AG09309 (cell line): ENCODE data around the gene MLLT10.
"Not testable (repeated sequence)": the region's sequence is repeated elsewhere in the genome, so short reads cannot be mapped to it uniquely, and the experiment has no call there.

ENCODE experiments used
- DNase-seq: peaks from one replicate; pipeline ENCODE4 v3.0.0-alpha.2; 2010; ENCODE audit warnings: low read depth
- H3K4me3 ChIP-seq: 2 replicates; pipeline ENCODE4 v1.5.1; 2011; ENCODE audit warnings: mild to moderate bottlenecking, low read depth, low read length, moderate library complexity; ENCODE audit not compliant: control insufficient read depth
- TF ChIP-seq, protein P1 (sequence below): IDR thresholded peaks from 2 replicates; pipeline ENCODE4 v1.5.1; 2011; ENCODE audit warnings: mild to moderate bottlenecking, low read depth, low read length, inconsistent platforms; ENCODE audit not compliant: insufficient read depth, control insufficient read depth; ENCODE audit errors: missing control alignments

Gene MLLT10

DNA sequence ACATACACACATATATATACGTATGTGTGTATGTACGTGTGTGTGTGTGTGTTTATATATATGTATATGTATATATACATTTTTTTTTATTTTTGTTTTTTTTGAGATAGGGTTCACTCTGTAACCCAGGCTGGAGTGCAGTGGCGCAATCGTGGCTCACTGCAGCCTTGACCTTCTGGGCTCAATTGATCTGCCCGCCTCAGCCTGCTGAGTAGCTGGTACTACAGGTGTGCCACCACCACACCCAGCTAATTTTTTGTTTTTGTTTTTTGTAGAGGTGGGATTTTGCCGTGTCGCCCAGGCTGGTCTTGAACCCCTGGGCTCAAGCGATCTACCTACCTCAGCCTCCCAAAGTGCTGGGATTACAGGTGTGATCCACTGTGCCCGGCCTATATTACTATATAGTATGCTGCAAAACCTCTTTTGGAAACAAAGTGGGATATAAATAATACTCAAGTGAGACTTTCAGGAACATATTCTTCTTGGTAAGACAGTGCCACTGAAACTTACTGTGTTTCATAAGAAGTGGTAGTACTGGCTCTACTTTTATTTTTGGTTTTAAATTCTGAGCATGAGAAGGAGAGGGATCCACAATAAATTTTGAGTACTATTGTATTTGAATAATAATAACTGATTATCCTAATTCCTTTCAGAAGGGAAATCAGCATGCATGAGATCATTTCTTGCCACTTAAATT lies 51.0 kb downstream of the MLLT10 start:
- TF ChIP-seq, protein P1, sequence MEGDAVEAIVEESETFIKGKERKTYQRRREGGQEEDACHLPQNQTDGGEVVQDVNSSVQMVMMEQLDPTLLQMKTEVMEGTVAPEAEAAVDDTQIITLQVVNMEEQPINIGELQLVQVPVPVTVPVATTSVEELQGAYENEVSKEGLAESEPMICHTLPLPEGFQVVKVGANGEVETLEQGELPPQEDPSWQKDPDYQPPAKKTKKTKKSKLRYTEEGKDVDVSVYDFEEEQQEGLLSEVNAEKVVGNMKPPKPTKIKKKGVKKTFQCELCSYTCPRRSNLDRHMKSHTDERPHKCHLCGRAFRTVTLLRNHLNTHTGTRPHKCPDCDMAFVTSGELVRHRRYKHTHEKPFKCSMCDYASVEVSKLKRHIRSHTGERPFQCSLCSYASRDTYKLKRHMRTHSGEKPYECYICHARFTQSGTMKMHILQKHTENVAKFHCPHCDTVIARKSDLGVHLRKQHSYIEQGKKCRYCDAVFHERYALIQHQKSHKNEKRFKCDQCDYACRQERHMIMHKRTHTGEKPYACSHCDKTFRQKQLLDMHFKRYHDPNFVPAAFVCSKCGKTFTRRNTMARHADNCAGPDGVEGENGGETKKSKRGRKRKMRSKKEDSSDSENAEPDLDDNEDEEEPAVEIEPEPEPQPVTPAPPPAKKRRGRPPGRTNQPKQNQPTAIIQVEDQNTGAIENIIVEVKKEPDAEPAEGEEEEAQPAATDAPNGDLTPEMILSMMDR: no peak
- no peak for DNase-seq
- no peak overlapping the region for H3K4me3 ChIP-seq

GRCh38 chr10:21587391-21587790 lies 53.4 kb downstream of the MLLT10 start:
- no peak for DNase-seq
- TF ChIP-seq, protein P1: no peak
- no peak overlapping the region for H3K4me3 ChIP-seq

- DNase-seq, H3K4me3 ChIP-seq: not testable (repeated sequence)
Measured at GRCh38 chr10:21588159-21588558, 54.1 kb downstream of the MLLT10 start.

DNA sequence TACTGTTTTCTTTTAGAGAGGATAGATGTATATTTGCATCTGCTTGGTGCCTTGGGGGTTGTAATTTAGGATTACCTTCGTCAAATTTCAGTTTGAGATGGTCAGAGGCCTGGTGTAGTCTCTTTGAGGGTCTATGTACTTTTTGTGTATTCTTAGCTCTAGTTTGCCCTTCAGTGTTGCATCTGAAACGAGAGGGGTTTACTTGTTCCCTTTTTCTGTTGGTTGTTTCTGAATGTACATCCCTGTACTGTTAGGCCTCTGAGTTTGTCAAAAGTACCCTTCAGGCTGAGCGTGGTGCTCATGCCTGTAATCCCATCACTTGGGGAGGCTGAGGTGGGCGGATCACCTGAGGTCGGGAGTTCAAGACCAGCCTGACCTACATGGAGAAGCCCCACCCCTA lies 60.0 kb downstream of the MLLT10 start:
- H3K4me3 ChIP-seq: no peak overlapping the region
- TF ChIP-seq, protein P1: no peak
- no peak for DNase-seq

DNA sequence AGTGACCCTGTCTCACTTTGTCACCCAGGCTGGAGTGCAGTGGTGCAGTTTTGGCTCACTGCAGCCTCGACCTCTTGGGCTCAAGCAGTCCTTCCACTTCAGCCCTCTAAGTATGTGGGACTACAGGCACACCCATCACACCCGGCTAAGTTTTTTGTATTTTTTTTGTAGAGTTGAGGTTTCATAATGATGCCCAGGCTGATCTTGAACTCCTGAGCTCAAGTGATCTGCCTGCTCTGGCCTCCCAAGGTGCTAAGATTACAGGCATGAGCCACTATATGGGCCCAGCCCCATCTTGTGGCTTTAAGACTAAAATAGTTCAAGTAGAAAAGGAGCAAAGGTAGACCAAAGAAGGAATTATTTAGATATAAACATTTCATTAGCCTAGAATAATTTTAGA lies 65.5 kb downstream of the MLLT10 start:
- TF ChIP-seq, protein P1: no peak

GRCh38 chr10:21600804-21601433 lies 66.9 kb downstream of the MLLT10 start:
- DNase-seq: no peak
- no peak overlapping the region for H3K4me3 ChIP-seq
- TF ChIP-seq, protein P1: no peak

More for the DNA sequence above, 65.5 kb downstream of the MLLT10 start:
- no peak for DNase-seq
- H3K4me3 ChIP-seq: no peak overlapping the region

DNA sequence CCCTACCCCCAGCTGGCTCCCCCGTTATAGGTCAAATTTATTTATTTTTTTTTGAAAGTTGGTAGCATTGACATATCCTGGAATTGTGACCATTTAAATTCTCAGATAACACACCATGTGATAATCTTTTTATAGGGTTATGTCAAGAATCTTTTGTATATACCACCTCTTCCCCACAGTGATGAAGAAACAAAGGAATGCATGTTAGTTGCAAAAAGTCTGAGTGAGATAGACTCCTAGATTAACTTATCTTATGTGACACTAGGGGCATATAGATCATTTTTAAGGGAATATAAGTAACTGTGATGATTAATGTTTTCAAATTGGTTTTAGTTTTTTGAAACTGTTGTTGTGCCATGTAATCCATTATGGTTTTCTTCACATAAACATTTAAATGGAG lies 68.3 kb downstream of the MLLT10 start:
- H3K4me3 ChIP-seq: no peak overlapping the region
- TF ChIP-seq, protein P1: no peak
- no peak for DNase-seq
